HepG2 (cell line): ENCODE results near the gene NOS1AP. TPM values are rescaled to one million over a fixed set of nuclear protein-coding genes. Genes with fewer than 3 reads are reported as not detected.

ENCODE experiments used
- CEBPZ ChIP-seq: IDR thresholded peaks from 2 replicates; pipeline ENCODE4 v1.6.1; 2012; ENCODE audit warnings: low read length, improper control_type of control experiment
- KAT8 ChIP-seq: IDR thresholded peaks from 2 replicates; pipeline ENCODE4 v1.6.1; 2016; ENCODE audit warnings: missing genetic modification reagents, missing compliant biosample characterization
- MYC ChIP-seq: sonication (generic); formaldehyde crosslinking; IDR thresholded peaks from 2 replicates; pipeline ENCODE4 v1.9.0; 2021; ENCODE audit warnings: missing genetic modification reagents, borderline replicate concordance
- NR2F2 ChIP-seq: IDR thresholded peaks from 2 replicates; pipeline ENCODE4 v1.6.1; 2012; ENCODE audit warnings: low read depth, inconsistent platforms, borderline replicate concordance
- NR3C1 ChIP-seq: sonication (generic); formaldehyde crosslinking; IDR thresholded peaks from 2 replicates; pipeline ENCODE4 v1.4.0; 2020; ENCODE audit warnings: missing genetic modification reagents
- ZBTB10 ChIP-seq: sonication (generic); formaldehyde crosslinking; IDR thresholded peaks from 2 replicates; pipeline ENCODE4 v1.4.0; 2020; ENCODE audit warnings: missing genetic modification reagents, borderline replicate concordance
- ZNF18 ChIP-seq: sonication (generic); formaldehyde crosslinking; IDR thresholded peaks from 2 replicates; pipeline ENCODE4 v1.8.0; 2022; ENCODE audit warnings: mild to moderate bottlenecking, missing genetic modification reagents; ENCODE audit not compliant: insufficient replicate concordance
- ZNF281 ChIP-seq: sonication (generic); formaldehyde crosslinking; IDR thresholded peaks from 2 replicates; pipeline ENCODE4 v1.4.0; 2020; ENCODE audit warnings: missing genetic modification reagents, borderline replicate concordance
- ZNF33B ChIP-seq: sonication (generic); formaldehyde crosslinking; IDR thresholded peaks from 2 replicates; pipeline ENCODE4 v1.5.1; 2020; ENCODE audit warnings: mild to moderate bottlenecking, missing genetic modification reagents
- ZNF460 ChIP-seq: sonication (generic); formaldehyde crosslinking; IDR thresholded peaks from 2 replicates; pipeline ENCODE4 v1.5.1; 2020; ENCODE audit warnings: missing genetic modification reagents, mild to moderate bottlenecking, borderline replicate concordance
- ZNF800 ChIP-seq: sonication (generic); formaldehyde crosslinking; IDR thresholded peaks from 2 replicates; pipeline ENCODE4 v1.4.0; 2020; ENCODE audit warnings: missing genetic modification reagents
- polyA plus RNA-seq, 8 experiments: library from polyadenylated mRNA; depleted of rRNA in 3 of 8; stranded (reverse) in 7 of 8; unstranded in 1 of 8; fragments of >200 nt; fragmentation: Illumina TruSeq in 4 of 8; extraction: Trizol in 4 of 8; gene quantifications; 2 replicates each; pipeline versions ENCODE4 v1.2.1 to v1.2.3, GENCODE V29; 2011 to 2016; ENCODE audit warnings: low read depth in 4 of 8, missing spikeins in 1 of 8, mixed read lengths in 1 of 8; ENCODE audit not compliant: insufficient read depth in 1 of 8
- total RNA-seq, 5 experiments: library from RNA; depleted of rRNA; stranded (reverse); fragments of >200 nt; fragmentation: Illumina TruSeq; extraction: Trizol; gene quantifications; 2 replicates each; pipeline ENCODE4 v1.2.3, GENCODE V29; 2016; ENCODE audit warnings: low read depth in 1 of 5

NOS1AP gene
- total and polyA plus RNA-seq, 2 of the 13 experiments (the other 11 are each of a cell fraction or from before 2014, with no cell fraction given) = 2.0 to 3.3 TPM

GRCh38 chr1:162145280-162145965 lies 75.9 kb downstream of the NOS1AP start (continued):
- TF ChIP-seq ZNF800 (CRISPR knock-in tag) (no peak), KAT8 (CRISPR knock-in tag) (no peak; the same call in 1 of the 2 replicates), NR3C1 (CRISPR knock-in tag) (no peak), ZNF33B (no peak), ZNF460 (CRISPR knock-in tag) (no peak), ZNF281 (CRISPR knock-in tag) (peak; percentile 46; the same call in 1 of the 2 replicates), ZBTB10 (CRISPR knock-in tag) (peak; percentile 52; the same call in 1 of the 2 replicates), ZNF18 (CRISPR knock-in tag) (no peak), MYC (no peak; the same call in 1 of the 2 replicates), CEBPZ (no peak), NR2F2 (no peak)
